Fibroblast of the aortic adventitia (primary cell): ENCODE data around the gene ZNF500. TPM values are rescaled to one million over a fixed set of nuclear protein-coding genes. Genes with fewer than 3 reads are reported as not detected.
A peak's percentile ranks its signal among the peaks of the same experiment; 100 is the strongest.

Experiments
- DNase-seq: peaks from one replicate; pipeline ENCODE4 v3.0.0-alpha.2; 2010; ENCODE audit warnings: low read depth
- H3K4me3 ChIP-seq: 2 replicates; pipeline ENCODE4 v1.5.1; 2011; ENCODE audit warnings: low read depth, mild to moderate bottlenecking, control low read depth, low read length, moderate library complexity
- CTCF ChIP-seq: IDR thresholded peaks from 2 replicates; pipeline ENCODE4 v1.5.1; 2011; ENCODE audit warnings: mild to moderate bottlenecking, low read length, control low read depth, inconsistent platforms; ENCODE audit not compliant: insufficient read depth
- total RNA-seq: library from RNA; depleted of rRNA; stranded (reverse); fragments of >200 nt; gene quantifications from 2 replicates; pipeline ENCODE4 v1.2.3, GENCODE V29; 2012; ENCODE audit warnings: low replicate concordance

Gene ZNF500
- total RNA-seq, 1 donor = 8.3 TPM

DNA sequence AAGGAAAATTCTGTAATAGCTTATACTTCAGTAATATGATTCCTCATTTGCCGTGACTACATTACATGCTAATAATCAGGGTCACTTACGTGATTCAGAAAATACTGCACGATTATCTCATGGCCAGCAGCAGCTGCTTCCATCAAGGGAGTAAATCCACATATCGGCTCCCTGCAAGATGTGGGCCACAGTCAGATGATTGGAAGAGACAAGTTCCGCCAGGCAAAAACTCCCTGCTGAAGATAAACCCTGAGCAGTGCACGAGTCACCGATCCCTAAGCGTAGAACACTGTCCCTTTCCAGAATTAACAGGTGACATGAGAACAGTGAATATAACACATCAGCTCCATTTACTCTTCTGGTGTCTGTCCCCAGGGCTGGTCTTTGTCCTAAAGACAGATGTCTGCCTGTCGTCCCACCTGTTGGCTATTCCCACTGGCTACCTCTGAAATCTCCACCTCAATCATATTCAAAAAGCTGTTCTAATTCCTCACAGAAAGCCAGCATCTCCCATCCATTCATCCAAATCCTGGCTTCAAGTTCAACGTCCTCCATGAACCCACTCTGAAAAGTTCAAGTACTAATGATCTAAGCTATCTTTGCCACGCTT is 42.2 kb downstream of the ZNF500 start:
- no peak for DNase-seq
- H3K4me3 ChIP-seq = no peak overlapping the region
- no peak for TF ChIP-seq CTCF

DNA sequence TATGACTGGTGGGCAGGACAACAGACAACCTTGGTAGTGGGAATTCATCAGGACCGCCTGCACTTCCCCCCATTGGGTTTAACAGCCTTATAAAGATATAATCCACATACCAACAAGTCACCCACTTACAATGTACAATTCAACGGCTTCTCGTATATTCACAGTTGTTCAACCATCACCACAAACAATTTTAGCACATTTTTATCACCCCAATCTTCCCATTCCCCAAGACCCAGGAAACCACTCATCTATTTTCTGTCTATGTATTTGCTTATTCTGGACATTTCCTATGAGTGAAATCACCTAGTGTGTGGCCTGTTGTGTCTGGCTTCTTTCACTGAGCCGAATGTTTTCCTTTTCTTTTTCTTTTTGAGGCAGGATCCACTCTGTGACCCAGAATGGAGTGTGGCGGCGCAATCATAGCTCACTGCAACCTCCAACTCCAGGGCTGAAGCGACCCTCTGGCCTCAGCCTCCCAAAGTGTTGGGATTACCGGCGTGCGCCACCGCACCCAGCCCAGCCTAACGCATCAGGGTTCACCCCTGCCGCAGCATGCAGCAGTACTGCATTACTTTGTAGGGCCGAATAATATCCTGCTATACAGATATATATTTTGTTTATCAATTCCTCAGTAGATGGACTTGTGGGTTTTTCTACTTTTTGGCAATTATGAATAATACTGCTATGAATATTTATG is 43.7 kb downstream of the ZNF500 start:
- H3K4me3 ChIP-seq = no peak overlapping the region
- DNase-seq = no peak
- no peak for TF ChIP-seq CTCF

DNA sequence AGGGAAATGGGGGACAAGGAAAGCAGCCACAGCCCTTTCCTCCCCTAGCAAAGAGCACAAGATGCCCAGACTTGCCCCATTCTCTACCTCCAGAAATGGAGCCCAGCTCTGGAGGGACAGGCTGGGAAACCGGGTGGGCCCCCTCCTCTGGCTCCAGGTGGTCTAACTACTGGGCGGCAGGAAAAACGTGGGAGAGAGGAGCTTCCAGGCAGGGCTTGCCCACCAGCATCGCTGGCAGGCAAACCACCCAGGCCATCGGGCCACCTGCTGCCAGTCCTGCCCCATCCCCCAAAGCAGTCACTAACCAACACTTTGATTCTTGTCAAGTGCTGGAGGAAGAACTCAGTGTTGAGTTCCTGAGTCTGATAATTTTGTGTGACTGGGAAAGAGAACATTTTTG is 48.5 kb downstream of the ZNF500 start:
- TF ChIP-seq CTCF = no peak
- H3K4me3 ChIP-seq = no peak overlapping the region
- DNase-seq = no peak

- no peak overlapping the region for H3K4me3 ChIP-seq
- no peak for TF ChIP-seq CTCF
- DNase-seq = no peak
These were observed 52.0 kb downstream of the ZNF500 start for GRCh38 chr16:4714996-4715395.

GRCh38 chr16:4713663-4714501 is 53.1 kb downstream of the ZNF500 start:
- no peak for DNase-seq
- H3K4me3 ChIP-seq = no peak overlapping the region
- no peak for TF ChIP-seq CTCF

DNA sequence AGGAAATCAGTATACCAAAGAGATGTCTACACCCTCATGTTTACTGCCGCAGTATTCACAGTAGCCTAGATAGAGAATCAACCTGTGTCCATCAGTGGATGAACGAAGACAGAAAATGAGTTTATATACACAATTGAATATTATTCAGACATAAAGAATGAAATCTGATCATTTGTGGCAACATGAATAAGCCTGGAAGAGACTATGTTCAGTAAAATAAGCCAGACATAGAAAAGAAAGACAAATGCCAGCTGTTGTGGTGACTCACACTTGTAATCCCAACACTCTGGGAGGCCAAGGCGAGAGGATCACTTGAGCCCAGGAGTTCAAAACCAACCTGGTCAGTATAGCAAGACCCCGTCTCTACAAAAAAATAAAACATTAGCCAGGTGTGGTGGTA is 57.5 kb downstream of the ZNF500 start:
- peak; percentile 36 for DNase-seq
- H3K4me3 ChIP-seq = no peak overlapping the region
- TF ChIP-seq CTCF = no peak
